Measurements from ENCODE around the gene RRP15. TPM values are rescaled to one million over a fixed set of nuclear protein-coding genes. Genes with fewer than 3 reads are reported as not detected.

Gene RRP15
- total and polyA plus RNA-seq, 9 of the 15 experiments (the other 6 are each of a cell fraction or from before 2014, with no cell fraction given) = 9.5 to 58.1 (median 29.3) TPM

DNA sequence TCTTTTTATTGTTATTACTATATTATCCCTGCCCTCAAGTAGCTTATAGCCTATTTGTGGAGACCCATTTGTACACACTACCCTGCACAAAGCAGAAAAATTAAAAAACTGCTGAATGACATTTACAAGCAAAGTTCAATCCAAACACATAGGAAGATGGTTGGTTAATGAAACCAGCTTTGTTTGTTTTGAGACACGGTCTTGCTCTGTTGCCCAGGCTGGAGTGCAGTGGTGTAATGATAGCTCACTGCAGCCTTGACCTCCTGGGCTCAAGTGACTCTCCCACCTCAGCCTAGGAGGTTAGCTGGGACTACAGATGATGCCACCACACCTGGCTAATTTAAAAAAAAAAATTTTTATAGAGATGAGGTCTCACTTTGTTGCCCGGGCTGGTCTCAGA lies 91.6 kb downstream of the RRP15 start:
- no peaks in the 10 kb centered on the region for H4K20me1 ChIP-seq (replicated peaks; ENCODE audit: control insufficient read depth, insufficient read depth, low read length)
- peaks cover 5 to 9% of the 10 kb centered on the region in 2 experiments; a peak in 3 of 5 replicates for H3K27me3 ChIP-seq (ENCODE audit: control insufficient read depth in 2 of 2, insufficient read depth in 2 of 2, low read length in 2 of 2)
- in situ Hi-C loops (cut with MboI) = no loop called here
- H3K9me1 ChIP-seq (ENCODE audit: control insufficient read depth, insufficient read depth, low read length) = no peaks in the 10 kb centered on the region
- no peak overlapping the region for H2AFZ ChIP-seq (ENCODE audit: low read depth, low read length)
- WGBS (ENCODE audit: insufficient coverage, low coverage, missing lambda C conversion rate) = 0% methylated on average over 2 of the region's 2 CpGs
- intact Hi-C loops (cut with micrococcal nuclease) = no loop called here
- no peaks in the 10 kb centered on the region for H3K36me3 ChIP-seq (ENCODE audit: control insufficient read depth, insufficient read depth, low read length)
- H3K9ac ChIP-seq (ENCODE audit: insufficient read depth in 1 of 2, low read depth in 2 of 2, low read length in 2 of 2) = no peak overlapping the region
- no peak overlapping the region for H3K4me3 ChIP-seq
- ChIA-PET POLR2A (interaction anchor here (0.6 to 1.4 kb wide), 2 partner anchors 12 to 191 kb away, joined by 3 to 5 read pairs; no protein-coding TSS in a partner anchor), CTCF (ENCODE audit: low intra/inter-chr PET ratio) (no interaction called here)
- H3K27ac ChIP-seq (ENCODE audit: extremely low read depth, low read depth, low read length) = no peak overlapping the region
- no peak for FAIRE-seq
- H3K79me2 ChIP-seq (ENCODE audit: control insufficient read depth, insufficient read depth, low read length) = no peaks in the 10 kb centered on the region
- BruUV-seq (replicated peaks) = no TSS peak
- H3K4me2 ChIP-seq (ENCODE audit: insufficient read depth, low read length) = no peak overlapping the region
- no peak for ATAC-seq
- DNase-seq (ENCODE audit: extremely low read depth in 1 of 4, low spot score in 3 of 4) = no peak
- TF ChIP-seq ZNF347 (CRISPR knock-in tag; IDR thresholded peaks at IDR 0.05; ENCODE audit: low read depth) (no peak), CC2D1A (IDR thresholded peaks at IDR 0.05) (no peak), BRCA1 (IDR thresholded peaks at IDR 0.05) (no peak), BRCA1 (CRISPR knock-in tag; IDR thresholded peaks at IDR 0.05) (no peak), ZNF57 (CRISPR knock-in tag; IDR thresholded peaks at IDR 0.05) (no peak)
- TF ChIP-seq, protein P1, sequence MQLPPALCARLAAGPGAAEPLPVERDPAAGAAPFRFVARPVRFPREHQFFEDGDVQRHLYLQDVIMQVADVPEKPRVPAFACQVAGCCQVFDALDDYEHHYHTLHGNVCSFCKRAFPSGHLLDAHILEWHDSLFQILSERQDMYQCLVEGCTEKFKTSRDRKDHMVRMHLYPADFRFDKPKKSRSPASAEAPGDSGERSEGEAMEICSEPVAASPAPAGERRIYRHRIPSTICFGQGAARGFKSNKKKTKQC (CRISPR knock-in tag; IDR thresholded peaks at IDR 0.05) = no peak
- TF ChIP-seq, protein P2, sequence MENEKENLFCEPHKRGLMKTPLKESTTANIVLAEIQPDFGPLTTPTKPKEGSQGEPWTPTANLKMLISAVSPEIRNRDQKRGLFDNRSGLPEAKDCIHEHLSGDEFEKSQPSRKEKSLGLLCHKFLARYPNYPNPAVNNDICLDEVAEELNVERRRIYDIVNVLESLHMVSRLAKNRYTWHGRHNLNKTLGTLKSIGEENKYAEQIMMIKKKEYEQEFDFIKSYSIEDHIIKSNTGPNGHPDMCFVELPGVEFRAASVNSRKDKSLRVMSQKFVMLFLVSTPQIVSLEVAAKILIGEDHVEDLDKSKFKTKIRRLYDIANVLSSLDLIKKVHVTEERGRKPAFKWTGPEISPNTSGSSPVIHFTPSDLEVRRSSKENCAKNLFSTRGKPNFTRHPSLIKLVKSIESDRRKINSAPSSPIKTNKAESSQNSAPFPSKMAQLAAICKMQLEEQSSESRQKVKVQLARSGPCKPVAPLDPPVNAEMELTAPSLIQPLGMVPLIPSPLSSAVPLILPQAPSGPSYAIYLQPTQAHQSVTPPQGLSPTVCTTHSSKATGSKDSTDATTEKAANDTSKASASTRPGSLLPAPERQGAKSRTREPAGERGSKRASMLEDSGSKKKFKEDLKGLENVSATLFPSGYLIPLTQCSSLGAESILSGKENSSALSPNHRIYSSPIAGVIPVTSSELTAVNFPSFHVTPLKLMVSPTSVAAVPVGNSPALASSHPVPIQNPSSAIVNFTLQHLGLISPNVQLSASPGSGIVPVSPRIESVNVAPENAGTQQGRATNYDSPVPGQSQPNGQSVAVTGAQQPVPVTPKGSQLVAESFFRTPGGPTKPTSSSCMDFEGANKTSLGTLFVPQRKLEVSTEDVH (IDR thresholded peaks at IDR 0.05; ENCODE audit: low read depth, partially characterized antibody) = no peak
- TF ChIP-seq, protein P3, sequence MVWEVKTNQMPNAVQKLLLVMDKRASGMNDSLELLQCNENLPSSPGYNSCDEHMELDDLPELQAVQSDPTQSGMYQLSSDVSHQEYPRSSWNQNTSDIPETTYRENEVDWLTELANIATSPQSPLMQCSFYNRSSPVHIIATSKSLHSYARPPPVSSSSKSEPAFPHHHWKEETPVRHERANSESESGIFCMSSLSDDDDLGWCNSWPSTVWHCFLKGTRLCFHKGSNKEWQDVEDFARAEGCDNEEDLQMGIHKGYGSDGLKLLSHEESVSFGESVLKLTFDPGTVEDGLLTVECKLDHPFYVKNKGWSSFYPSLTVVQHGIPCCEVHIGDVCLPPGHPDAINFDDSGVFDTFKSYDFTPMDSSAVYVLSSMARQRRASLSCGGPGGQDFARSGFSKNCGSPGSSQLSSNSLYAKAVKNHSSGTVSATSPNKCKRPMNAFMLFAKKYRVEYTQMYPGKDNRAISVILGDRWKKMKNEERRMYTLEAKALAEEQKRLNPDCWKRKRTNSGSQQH (CRISPR knock-in tag; IDR thresholded peaks at IDR 0.05) = no peak
- TF ChIP-seq, protein P4, sequence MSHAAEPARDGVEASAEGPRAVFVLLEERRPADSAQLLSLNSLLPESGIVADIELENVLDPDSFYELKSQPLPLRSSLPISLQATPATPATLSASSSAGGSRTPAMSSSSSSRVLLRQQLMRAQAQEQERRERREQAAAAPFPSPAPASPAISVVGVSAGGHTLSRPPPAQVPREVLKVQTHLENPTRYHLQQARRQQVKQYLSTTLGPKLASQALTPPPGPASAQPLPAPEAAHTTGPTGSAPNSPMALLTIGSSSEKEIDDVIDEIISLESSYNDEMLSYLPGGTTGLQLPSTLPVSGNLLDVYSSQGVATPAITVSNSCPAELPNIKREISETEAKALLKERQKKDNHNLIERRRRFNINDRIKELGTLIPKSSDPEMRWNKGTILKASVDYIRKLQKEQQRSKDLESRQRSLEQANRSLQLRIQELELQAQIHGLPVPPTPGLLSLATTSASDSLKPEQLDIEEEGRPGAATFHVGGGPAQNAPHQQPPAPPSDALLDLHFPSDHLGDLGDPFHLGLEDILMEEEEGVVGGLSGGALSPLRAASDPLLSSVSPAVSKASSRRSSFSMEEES (CRISPR knock-in tag; IDR thresholded peaks at IDR 0.05) = no peak
- TF ChIP-seq, protein P5, sequence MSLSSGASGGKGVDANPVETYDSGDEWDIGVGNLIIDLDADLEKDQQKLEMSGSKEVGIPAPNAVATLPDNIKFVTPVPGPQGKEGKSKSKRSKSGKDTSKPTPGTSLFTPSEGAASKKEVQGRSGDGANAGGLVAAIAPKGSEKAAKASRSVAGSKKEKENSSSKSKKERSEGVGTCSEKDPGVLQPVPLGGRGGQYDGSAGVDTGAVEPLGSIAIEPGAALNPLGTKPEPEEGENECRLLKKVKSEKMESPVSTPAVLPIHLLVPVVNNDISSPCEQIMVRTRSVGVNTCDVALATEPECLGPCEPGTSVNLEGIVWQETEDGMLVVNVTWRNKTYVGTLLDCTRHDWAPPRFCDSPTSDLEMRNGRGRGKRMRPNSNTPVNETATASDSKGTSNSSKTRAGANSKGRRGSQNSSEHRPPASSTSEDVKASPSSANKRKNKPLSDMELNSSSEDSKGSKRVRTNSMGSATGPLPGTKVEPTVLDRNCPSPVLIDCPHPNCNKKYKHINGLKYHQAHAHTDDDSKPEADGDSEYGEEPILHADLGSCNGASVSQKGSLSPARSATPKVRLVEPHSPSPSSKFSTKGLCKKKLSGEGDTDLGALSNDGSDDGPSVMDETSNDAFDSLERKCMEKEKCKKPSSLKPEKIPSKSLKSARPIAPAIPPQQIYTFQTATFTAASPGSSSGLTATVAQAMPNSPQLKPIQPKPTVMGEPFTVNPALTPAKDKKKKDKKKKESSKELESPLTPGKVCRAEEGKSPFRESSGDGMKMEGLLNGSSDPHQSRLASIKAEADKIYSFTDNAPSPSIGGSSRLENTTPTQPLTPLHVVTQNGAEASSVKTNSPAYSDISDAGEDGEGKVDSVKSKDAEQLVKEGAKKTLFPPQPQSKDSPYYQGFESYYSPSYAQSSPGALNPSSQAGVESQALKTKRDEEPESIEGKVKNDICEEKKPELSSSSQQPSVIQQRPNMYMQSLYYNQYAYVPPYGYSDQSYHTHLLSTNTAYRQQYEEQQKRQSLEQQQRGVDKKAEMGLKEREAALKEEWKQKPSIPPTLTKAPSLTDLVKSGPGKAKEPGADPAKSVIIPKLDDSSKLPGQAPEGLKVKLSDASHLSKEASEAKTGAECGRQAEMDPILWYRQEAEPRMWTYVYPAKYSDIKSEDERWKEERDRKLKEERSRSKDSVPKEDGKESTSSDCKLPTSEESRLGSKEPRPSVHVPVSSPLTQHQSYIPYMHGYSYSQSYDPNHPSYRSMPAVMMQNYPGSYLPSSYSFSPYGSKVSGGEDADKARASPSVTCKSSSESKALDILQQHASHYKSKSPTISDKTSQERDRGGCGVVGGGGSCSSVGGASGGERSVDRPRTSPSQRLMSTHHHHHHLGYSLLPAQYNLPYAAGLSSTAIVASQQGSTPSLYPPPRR (CRISPR knock-in tag; IDR thresholded peaks at IDR 0.05; ENCODE audit: borderline replicate concordance) = no peak
- H3K9me3 ChIP-seq (replicated peaks; ENCODE audit: control insufficient read depth, insufficient read depth, low read depth, low read length) = no peaks in the 10 kb centered on the region
- no peaks in the 10 kb centered on the region; a peak in 1 of 5 replicates for H3K4me1 ChIP-seq (replicated peaks in 1 of 2; ENCODE audit: control insufficient read depth in 2 of 2, insufficient read depth in 2 of 2, low read length in 2 of 2)

Measured in K562 (cell line).